Tibial artery (tissue), 4 donors: Measurements from ENCODE around the gene RALGPS2.

Experiments used
- DNase-seq, 2 donors: peaks; one replicate each; pipeline ENCODE4 v3.0.0-alpha.2; 2019
- H3K27ac ChIP-seq, 2 donors: fragments of 200-600 bp; sonication (generic) in 1 of 2; 1 replicate in 1 of 2; 2 replicates in 1 of 2; pipeline ENCODE4 v1.5.1; 2018 to 2019; ENCODE audit warnings: mild to moderate bottlenecking in 1 of 2
- H3K27me3 ChIP-seq, 2 donors: fragments of 200-600 bp; sonication (generic) in 1 of 2; one replicate each; pipeline versions ENCODE4 v1.5.1 to v1.6.0; 2016 to 2019
- H3K36me3 ChIP-seq, 3 donors: fragments of 200-600 bp; sonication (generic) in 2 of 3; one replicate each; pipeline ENCODE4 v1.5.1; 2016 to 2019; ENCODE audit warnings: mild to moderate bottlenecking in 2 of 3
- H3K4me1 ChIP-seq, 4 donors: fragments of 200-600 bp; sonication (generic) in 2 of 4; 1 replicate in 3 of 4; 2 replicates in 1 of 4; pipeline ENCODE4 v1.5.1; 2016 to 2019
- H3K4me3 ChIP-seq, 2 donors: fragments of 200-600 bp; sonication (generic) in 1 of 2; 1 replicate in 1 of 2; 2 replicates in 1 of 2; pipeline ENCODE4 v1.5.1; 2018 to 2019; ENCODE audit warnings: mild to moderate bottlenecking in 2 of 2
- H3K9me3 ChIP-seq, 3 donors: fragments of 200-600 bp; sonication (generic) in 1 of 3; one replicate each; pipeline ENCODE4 v1.5.1; 2016 to 2019
- CTCF ChIP-seq, 2 experiments: fragments of 200-600 bp in 1 of 2; fragments of 450-650 bp in 1 of 2; IDR thresholded peaks; one replicate each; pipeline ENCODE4 v1.5.1; 2017 to 2019; ENCODE audit warnings: antibody characterized with exemption in 2 of 2, mild to moderate bottlenecking in 1 of 2, moderate library complexity in 1 of 2
- intact Hi-C: fragments of 100-400 bp; cut with DNase I; formaldehyde crosslinking; loops from one replicate; pipeline ENCODE4 v1.15.0; 2023; ENCODE audit warnings: low total_unique reads

Gene RALGPS2

GRCh38 chr1:178935610-178936009 lies 210.6 kb downstream of the RALGPS2 start:
- H3K4me1 ChIP-seq: peaks cover 0 to 88% (median 60%) of the 10 kb centered on the region in 4 donors
- H3K27me3 ChIP-seq: no peaks in the 10 kb centered on the region
- no peak overlapping the region for H3K4me3 ChIP-seq
- TF ChIP-seq CTCF (IDR thresholded peaks at IDR 0.05): no peak
- intact Hi-C loops: no loop called here
- peak overlapping the region in 1 of 2 donors; percentile 12 for H3K27ac ChIP-seq
- no peaks in the 10 kb centered on the region for H3K9me3 ChIP-seq
- H3K36me3 ChIP-seq: no peaks in the 10 kb centered on the region
- DNase-seq: no peak

GRCh38 chr1:178937695-178938094 lies 212.7 kb downstream of the RALGPS2 start:
- intact Hi-C loops: loop anchor here (2.0 kb wide), 1 partner anchor 61 kb away; no protein-coding TSS in a partner anchor
- Histone ChIP-seq H3K27ac (peak overlapping the region; percentile 91 to 95), H3K4me3 (no peak overlapping the region), H3K4me1 (peaks cover 0 to 90% (median 72%) of the 10 kb centered on the region in 4 donors), H3K9me3 (no peaks in the 10 kb centered on the region), H3K36me3 (no peaks in the 10 kb centered on the region), H3K27me3 (no peaks in the 10 kb centered on the region)
- peak in 1 of 2 donors; percentile 66 for DNase-seq
- TF ChIP-seq CTCF (IDR thresholded peaks at IDR 0.05): no peak

GRCh38 chr1:178938101-178938958 lies 213.3 kb downstream of the RALGPS2 start:
- Histone ChIP-seq H3K36me3 (no peaks in the 10 kb centered on the region), H3K27me3 (no peaks in the 10 kb centered on the region), H3K9me3 (no peaks in the 10 kb centered on the region), H3K4me1 (peaks cover 0 to 89% (median 68%) of the 10 kb centered on the region in 4 donors), H3K27ac (peak overlapping the region; percentile 91 to 95), H3K4me3 (peak overlapping the region; percentile 26 to 45)
- no peak for TF ChIP-seq CTCF (IDR thresholded peaks at IDR 0.05)
- peak in 1 of 2 donors; percentile 63 for DNase-seq
- intact Hi-C loops: loop anchor here (2.0 kb wide), 1 partner anchor 60 kb away; no protein-coding TSS in a partner anchor

- DNase-seq: peak; percentile 86 to 96
- peak overlapping the region; percentile 91 to 95 for H3K27ac ChIP-seq
Observed at GRCh38 chr1:178938959-178939317, 213.9 kb downstream of the RALGPS2 start.

More at GRCh38 chr1:178938959-178939317, 213.9 kb downstream of the RALGPS2 start:
- Histone ChIP-seq H3K4me3 (peak overlapping the region; percentile 26 to 45), H3K27me3 (no peaks in the 10 kb centered on the region), H3K4me1 (peaks cover 0 to 83% (median 63%) of the 10 kb centered on the region in 4 donors), H3K36me3 (no peaks in the 10 kb centered on the region), H3K9me3 (no peaks in the 10 kb centered on the region)
- no peak for TF ChIP-seq CTCF (IDR thresholded peaks at IDR 0.05)
- intact Hi-C loops: loop anchor here (2.0 kb wide), 1 partner anchor 60 kb away; no protein-coding TSS in a partner anchor
